ENCODE data around the gene PTPMT1. TPM values are rescaled to one million over a fixed set of nuclear protein-coding genes. Genes with fewer than 3 reads are reported as not detected.
"Not testable (repeated sequence)": the region's sequence is repeated elsewhere in the genome, so short reads cannot be mapped to it uniquely, and the experiment has no call there.

PTPMT1 gene
- 10 to 100 TPM; 31.6 to 62.8 (median 38.9) TPM for total RNA-seq

GRCh38 chr11:47565340-47566148, at the start of gene PTPMT1:
Gene PTPMT1 (plus strand): TSS chr11:47565599. CDS start chr11:47565623, 24 bp downstream.
- H3K4me1 ChIP-seq (replicated peaks in 1 of 2) = peaks cover 5 to 14% of the 10 kb centered on the region in 2 donors
- peak within 1 kb of the TSS; percentile 2 to 86 for H3K27ac ChIP-seq
- 0 to 40% (median 4%) methylated on average over 2 to 28 of the region's 86 CpGs; no CpG with 5 or more reads in 5 of the 10 experiments for WGBS, 10 experiments
- peak; percentile 96 to 99 (median 98) for ATAC-seq (replicated peaks in 6 of 8)
- in situ Hi-C loops (cut with MboI; ENCODE audit: low pct_unique_long_range_greater_than_20kb in 2 of 9, low sequenced_read_pairs in 9 of 9, unreplicated experiment in 9 of 9) = loop anchor here in 1 of 9 experiments (25.0 kb wide), 1 partner anchor 153 kb away; the partner anchor contains the start of gene SLC39A13
- peak within 1 kb of the TSS; percentile 39 to 94 (median 62) for H3K4me3 ChIP-seq

- peaks cover 20 to 26% of the 10 kb centered on the region in 2 donors for H3K4me1 ChIP-seq (replicated peaks in 1 of 2)
- WGBS, 10 experiments = 60 to 100% (median 93%) methylated on average over 2 to 3 of the region's 3 CpGs; no CpG with 5 or more reads in 1 of the 10 experiments
- no peak overlapping the region for H3K4me3 ChIP-seq
- in situ Hi-C loops (cut with MboI; ENCODE audit: low pct_unique_long_range_greater_than_20kb in 2 of 9, low sequenced_read_pairs in 9 of 9, unreplicated experiment in 9 of 9) = no loop called here
- no peak for ATAC-seq (replicated peaks in 6 of 8)
- H3K27ac ChIP-seq = no peak overlapping the region
Observed at GRCh38 chr11:47516155-47516554, 49.2 kb upstream of the PTPMT1 start.

- WGBS, 10 experiments = 65 to 99% (median 90%) methylated on average over 3 to 9 of the region's 10 CpGs; no CpG with 5 or more reads in 1 of the 10 experiments
- no peak for ATAC-seq (replicated peaks in 6 of 8)
- Histone ChIP-seq H3K4me3 (no peak overlapping the region), H3K27ac (no peak overlapping the region), H3K4me1 (replicated peaks in 1 of 2) (peaks cover 19 to 20% of the 10 kb centered on the region in 2 donors)
- in situ Hi-C loops (cut with MboI; ENCODE audit: low pct_unique_long_range_greater_than_20kb in 2 of 9, low sequenced_read_pairs in 9 of 9, unreplicated experiment in 9 of 9) = no loop called here
Observed at GRCh38 chr11:47516984-47517853, 48.2 kb upstream of the PTPMT1 start.

- WGBS, 10 experiments = 17 to 100% (median 63%) methylated on average over 1 to 3 of the region's 3 CpGs; no CpG with 5 or more reads in 3 of the 10 experiments
- in situ Hi-C loops (cut with MboI; ENCODE audit: low pct_unique_long_range_greater_than_20kb in 2 of 9, low sequenced_read_pairs in 9 of 9, unreplicated experiment in 9 of 9) = no loop called here
- peaks cover 18 to 27% of the 10 kb centered on the region in 2 donors for H3K4me1 ChIP-seq (replicated peaks in 1 of 2)
- H3K4me3 ChIP-seq = no peak overlapping the region
- ATAC-seq (replicated peaks in 6 of 8) = no peak
- H3K27ac ChIP-seq = no peak overlapping the region
Observed at GRCh38 chr11:47518212-47518964, 47.0 kb upstream of the PTPMT1 start.

- 0 to 61% (median 20%) methylated on average over 1 to 3 of the region's 3 CpGs; no CpG with 5 or more reads in 2 of the 10 experiments for WGBS, 10 experiments
- H3K4me1 ChIP-seq (replicated peaks in 1 of 2) = peaks cover 17 to 35% of the 10 kb centered on the region in 2 donors
- peak overlapping the region in 1 of 5 donors; percentile 3 for H3K4me3 ChIP-seq
- ATAC-seq (replicated peaks in 6 of 8) = peak; percentile 73 to 95 (median 93)
- in situ Hi-C loops (cut with MboI; ENCODE audit: low pct_unique_long_range_greater_than_20kb in 2 of 9, low sequenced_read_pairs in 9 of 9, unreplicated experiment in 9 of 9) = no loop called here
- H3K27ac ChIP-seq = peak overlapping the region in 1 of 2 donors; percentile 77
Observed at GRCh38 chr11:47523490-47524225, 41.7 kb upstream of the PTPMT1 start.

GRCh38 chr11:47524291-47524874, 41.0 kb upstream of the PTPMT1 start:
- Histone ChIP-seq H3K4me3 (peak overlapping the region in 2 of 5 donors; percentile 4 to 7), H3K27ac (peak overlapping the region; percentile 54 to 77), H3K4me1 (replicated peaks in 1 of 2) (peaks cover 17 to 34% of the 10 kb centered on the region in 2 donors)
- ATAC-seq (replicated peaks in 6 of 8) = peak; percentile 8 to 66 (median 60)
- WGBS, 10 experiments = 0 to 79% (median 33%) methylated on average over 1 to 8 of the region's 9 CpGs; no CpG with 5 or more reads in 3 of the 10 experiments
- in situ Hi-C loops (cut with MboI; ENCODE audit: low pct_unique_long_range_greater_than_20kb in 2 of 9, low sequenced_read_pairs in 9 of 9, unreplicated experiment in 9 of 9) = no loop called here

GRCh38 chr11:47526032-47526431, 39.4 kb upstream of the PTPMT1 start:
- ATAC-seq (replicated peaks in 6 of 8); H3K27ac ChIP-seq; in situ Hi-C loops (cut with MboI; ENCODE audit: low pct_unique_long_range_greater_than_20kb in 2 of 9, low sequenced_read_pairs in 9 of 9, unreplicated experiment in 9 of 9); H3K4me3 ChIP-seq: not testable (repeated sequence)
- peaks cover 17 to 34% of the 10 kb centered on the region in 2 donors for H3K4me1 ChIP-seq (replicated peaks in 1 of 2)
- 89 to 100% (median 93%) methylated on average over 3 to 5 of the region's 9 CpGs; no CpG with 5 or more reads in 5 of the 10 experiments for WGBS, 10 experiments

GRCh38 chr11:47527186-47527585, 38.2 kb upstream of the PTPMT1 start:
- no peak for ATAC-seq (replicated peaks in 6 of 8)
- 68 to 100% (median 93%) methylated on average over 1 to 6 of the region's 6 CpGs; no CpG with 5 or more reads in 3 of the 10 experiments for WGBS, 10 experiments
- H3K27ac ChIP-seq = no peak overlapping the region

GRCh38 chr11:47529951-47530350, 35.4 kb upstream of the PTPMT1 start:
- 76 to 100% (median 97%) methylated on average over 2 to 4 of the region's 4 CpGs for WGBS, 10 experiments
- Histone ChIP-seq H3K4me1 (replicated peaks in 1 of 2) (peaks cover 11 to 21% of the 10 kb centered on the region in 2 donors), H3K27ac (no peak overlapping the region), H3K4me3 (no peak overlapping the region)
- no peak for ATAC-seq (replicated peaks in 6 of 8)
- in situ Hi-C loops (cut with MboI; ENCODE audit: low pct_unique_long_range_greater_than_20kb in 2 of 9, low sequenced_read_pairs in 9 of 9, unreplicated experiment in 9 of 9) = no loop called here

More at GRCh38 chr11:47527186-47527585, 38.2 kb upstream of the PTPMT1 start:
- no peak overlapping the region for H3K4me3 ChIP-seq
- in situ Hi-C loops (cut with MboI; ENCODE audit: low pct_unique_long_range_greater_than_20kb in 2 of 9, low sequenced_read_pairs in 9 of 9, unreplicated experiment in 9 of 9) = no loop called here
- H3K4me1 ChIP-seq (replicated peaks in 1 of 2) = peaks cover 20 to 34% of the 10 kb centered on the region in 2 donors

- H3K27ac ChIP-seq; in situ Hi-C loops (cut with MboI; ENCODE audit: low pct_unique_long_range_greater_than_20kb in 2 of 9, low sequenced_read_pairs in 9 of 9, unreplicated experiment in 9 of 9); H3K4me3 ChIP-seq; ATAC-seq (replicated peaks in 6 of 8): not testable (repeated sequence)
- H3K4me1 ChIP-seq (replicated peaks in 1 of 2) = peaks cover 11 to 14% of the 10 kb centered on the region in 2 donors
- 86 to 100% (median 100%) methylated on average over 1 to 5 of the region's 9 CpGs; no CpG with 5 or more reads in 4 of the 10 experiments for WGBS, 10 experiments
Observed at GRCh38 chr11:47530721-47531120, 34.7 kb upstream of the PTPMT1 start.

- Histone ChIP-seq H3K4me1 (replicated peaks in 1 of 2) (peaks cover 11% of the 10 kb centered on the region in 2 donors), H3K4me3 (no peak overlapping the region), H3K27ac (no peak overlapping the region)
- no peak for ATAC-seq (replicated peaks in 6 of 8)
- 75 to 100% (median 94%) methylated on average over 1 to 3 of the region's 3 CpGs for WGBS, 10 experiments
- in situ Hi-C loops (cut with MboI; ENCODE audit: low pct_unique_long_range_greater_than_20kb in 2 of 9, low sequenced_read_pairs in 9 of 9, unreplicated experiment in 9 of 9) = no loop called here
Observed at GRCh38 chr11:47531666-47532065, 33.7 kb upstream of the PTPMT1 start.
